Stimulated activated CD4-positive, alpha-beta T cell treated with anti-CD3 and anti-CD28 coated beads, Interleukin-4, amount 100 ng/mL, for 48 hours (primary cell): ENCODE results near the gene GRN.

Experiments
- DNase-seq, 2 donors: peaks; one replicate each; pipeline ENCODE4 v3.0.0-alpha.2; 2020; ENCODE audit warnings: low read depth in 2 of 2

GRN gene

GRCh38 chr17:44344939-44345453 lies at the start of gene GRN:
TSS of gene GRN (plus strand) at chr17:44345302. CDS start at chr17:44349165, 3,863 bp downstream.
- DNase-seq: peak; percentile 78 to 83

GRCh38 chr17:44297975-44298374 lies 47.1 kb upstream of the GRN start:
- DNase-seq: no peak

- no peak for DNase-seq
Measured at GRCh38 chr17:44304651-44305050, 40.5 kb upstream of the GRN start.

GRCh38 chr17:44307387-44308186 lies 37.5 kb upstream of the GRN start:
- DNase-seq: no peak

- peak; percentile 78 to 82 for DNase-seq
Measured at GRCh38 chr17:44308320-44308818, 36.7 kb upstream of the GRN start, which contains the start of gene RUNDC3A. TSS of gene RUNDC3A (plus strand) at chr17:44308601. CDS start at chr17:44308833, 232 bp downstream.

GRCh38 chr17:44308865-44309264 lies 36.2 kb upstream of the GRN start:
- DNase-seq: no peak

- no peak for DNase-seq
Measured at GRCh38 chr17:44309472-44309871, 35.6 kb upstream of the GRN start.

- DNase-seq: no peak
Measured at GRCh38 chr17:44310188-44310587, 34.9 kb upstream of the GRN start.

GRCh38 chr17:44310609-44311376 lies 34.3 kb upstream of the GRN start:
- no peak for DNase-seq

- no peak for DNase-seq
Measured at GRCh38 chr17:44311562-44312181, 33.4 kb upstream of the GRN start.

GRCh38 chr17:44312396-44313104 lies 32.6 kb upstream of the GRN start:
- DNase-seq: no peak

- DNase-seq: no peak
Measured at GRCh38 chr17:44314031-44314430, 31.1 kb upstream of the GRN start.

- DNase-seq: no peak
Measured at GRCh38 chr17:44314524-44314868, 30.6 kb upstream of the GRN start.

- peak; percentile 47 to 52 for DNase-seq
Measured at GRCh38 chr17:44314869-44315661, 30.0 kb upstream of the GRN start.

- DNase-seq: no peak
Measured at GRCh38 chr17:44315760-44316731, 29.1 kb upstream of the GRN start.

- DNase-seq: no peak
Measured at GRCh38 chr17:44317545-44317944, 27.6 kb upstream of the GRN start.

GRCh38 chr17:44318077-44318892 lies 26.8 kb upstream of the GRN start:
- no peak for DNase-seq

- no peak for DNase-seq
Measured at GRCh38 chr17:44320066-44320465, 25.0 kb upstream of the GRN start.
